HCT116 (cell line): Measurements from ENCODE around the gene GLOD4.

Experiments
- EZH2 ChIP-seq: fragments of 200-600 bp; sonication (generic); IDR thresholded peaks from 2 replicates; pipeline ENCODE4 v1.6.1; 2017; ENCODE audit warnings: antibody characterized with exemption, mixed run types
- POLR2A ChIP-seq: IDR thresholded peaks from 2 replicates; pipeline ENCODE4 v1.7.0; 2011; ENCODE audit warnings: borderline replicate concordance; ENCODE audit not compliant: insufficient read depth, insufficient read length; ENCODE audit errors: extremely low read depth
- POLR2AphosphoS5 ChIP-seq: IDR thresholded peaks from 2 replicates; pipeline ENCODE4 v1.6.1; 2011; ENCODE audit warnings: mild to moderate bottlenecking, low read depth, low read length, moderate library complexity
- TF ChIP-seq, protein P1 (sequence below), 3 experiments: fragments of 200-600 bp in 1 of 3; sonication (generic) in 1 of 3; IDR thresholded peaks in 2 of 3; conservative IDR thresholded peaks in 1 of 3; 2 replicates each; pipeline ENCODE4 v1.5.1; 2012 to 2017; ENCODE audit warnings: low read depth in 2 of 3, low read length in 2 of 3, antibody characterized with exemption in 1 of 3, borderline replicate concordance in 1 of 3, control low read depth in 1 of 3, mild to moderate bottlenecking in 1 of 3, mixed read lengths in 1 of 3, mixed run types in 1 of 3, moderate library complexity in 1 of 3; ENCODE audit not compliant: insufficient read depth in 1 of 3
- TF ChIP-seq, protein P2 (sequence below): IDR thresholded peaks from 2 replicates; pipeline ENCODE4 v1.6.1; 2012
- TF ChIP-seq, protein P3 (sequence below): IDR thresholded peaks from 2 replicates; pipeline ENCODE4 v1.6.1; 2012; ENCODE audit warnings: low read depth

DNA sequence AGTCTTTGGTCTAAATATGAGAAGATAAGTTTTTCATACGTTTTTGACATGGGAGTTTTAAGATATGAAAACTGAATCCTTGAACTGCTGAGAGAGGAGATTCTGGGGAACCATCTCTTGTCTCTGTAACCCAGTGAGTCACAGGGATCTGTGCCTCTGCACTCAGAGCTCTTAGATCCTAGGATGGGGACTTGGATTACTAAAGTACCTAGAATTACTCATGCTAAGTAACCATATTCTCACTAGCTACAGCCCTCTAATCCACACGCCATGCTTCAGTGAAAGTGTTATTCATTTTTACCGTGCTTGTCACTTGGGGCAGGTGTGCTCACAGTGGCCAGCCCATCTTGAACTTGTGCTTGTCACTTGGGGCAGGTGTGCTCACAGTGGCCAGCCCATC is 2.1 kb upstream of the GLOD4 start:
- TF ChIP-seq, protein P1, sequence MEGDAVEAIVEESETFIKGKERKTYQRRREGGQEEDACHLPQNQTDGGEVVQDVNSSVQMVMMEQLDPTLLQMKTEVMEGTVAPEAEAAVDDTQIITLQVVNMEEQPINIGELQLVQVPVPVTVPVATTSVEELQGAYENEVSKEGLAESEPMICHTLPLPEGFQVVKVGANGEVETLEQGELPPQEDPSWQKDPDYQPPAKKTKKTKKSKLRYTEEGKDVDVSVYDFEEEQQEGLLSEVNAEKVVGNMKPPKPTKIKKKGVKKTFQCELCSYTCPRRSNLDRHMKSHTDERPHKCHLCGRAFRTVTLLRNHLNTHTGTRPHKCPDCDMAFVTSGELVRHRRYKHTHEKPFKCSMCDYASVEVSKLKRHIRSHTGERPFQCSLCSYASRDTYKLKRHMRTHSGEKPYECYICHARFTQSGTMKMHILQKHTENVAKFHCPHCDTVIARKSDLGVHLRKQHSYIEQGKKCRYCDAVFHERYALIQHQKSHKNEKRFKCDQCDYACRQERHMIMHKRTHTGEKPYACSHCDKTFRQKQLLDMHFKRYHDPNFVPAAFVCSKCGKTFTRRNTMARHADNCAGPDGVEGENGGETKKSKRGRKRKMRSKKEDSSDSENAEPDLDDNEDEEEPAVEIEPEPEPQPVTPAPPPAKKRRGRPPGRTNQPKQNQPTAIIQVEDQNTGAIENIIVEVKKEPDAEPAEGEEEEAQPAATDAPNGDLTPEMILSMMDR (IDR thresholded peaks at IDR 0.05 in 2 of 3, conservative IDR thresholded peaks at IDR 0.05 in 1 of 3; ENCODE audit: borderline replicate concordance in 1 of 3, insufficient read depth in 1 of 3, low read depth in 2 of 3, low read length in 2 of 3) = no peak
- TF ChIP-seq, protein P2, sequence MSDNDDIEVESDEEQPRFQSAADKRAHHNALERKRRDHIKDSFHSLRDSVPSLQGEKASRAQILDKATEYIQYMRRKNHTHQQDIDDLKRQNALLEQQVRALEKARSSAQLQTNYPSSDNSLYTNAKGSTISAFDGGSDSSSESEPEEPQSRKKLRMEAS = no peak
- TF ChIP-seq EZH2 (no peak), POLR2AphosphoS5 (no peak), POLR2A (no peak)
- TF ChIP-seq, protein P3, sequence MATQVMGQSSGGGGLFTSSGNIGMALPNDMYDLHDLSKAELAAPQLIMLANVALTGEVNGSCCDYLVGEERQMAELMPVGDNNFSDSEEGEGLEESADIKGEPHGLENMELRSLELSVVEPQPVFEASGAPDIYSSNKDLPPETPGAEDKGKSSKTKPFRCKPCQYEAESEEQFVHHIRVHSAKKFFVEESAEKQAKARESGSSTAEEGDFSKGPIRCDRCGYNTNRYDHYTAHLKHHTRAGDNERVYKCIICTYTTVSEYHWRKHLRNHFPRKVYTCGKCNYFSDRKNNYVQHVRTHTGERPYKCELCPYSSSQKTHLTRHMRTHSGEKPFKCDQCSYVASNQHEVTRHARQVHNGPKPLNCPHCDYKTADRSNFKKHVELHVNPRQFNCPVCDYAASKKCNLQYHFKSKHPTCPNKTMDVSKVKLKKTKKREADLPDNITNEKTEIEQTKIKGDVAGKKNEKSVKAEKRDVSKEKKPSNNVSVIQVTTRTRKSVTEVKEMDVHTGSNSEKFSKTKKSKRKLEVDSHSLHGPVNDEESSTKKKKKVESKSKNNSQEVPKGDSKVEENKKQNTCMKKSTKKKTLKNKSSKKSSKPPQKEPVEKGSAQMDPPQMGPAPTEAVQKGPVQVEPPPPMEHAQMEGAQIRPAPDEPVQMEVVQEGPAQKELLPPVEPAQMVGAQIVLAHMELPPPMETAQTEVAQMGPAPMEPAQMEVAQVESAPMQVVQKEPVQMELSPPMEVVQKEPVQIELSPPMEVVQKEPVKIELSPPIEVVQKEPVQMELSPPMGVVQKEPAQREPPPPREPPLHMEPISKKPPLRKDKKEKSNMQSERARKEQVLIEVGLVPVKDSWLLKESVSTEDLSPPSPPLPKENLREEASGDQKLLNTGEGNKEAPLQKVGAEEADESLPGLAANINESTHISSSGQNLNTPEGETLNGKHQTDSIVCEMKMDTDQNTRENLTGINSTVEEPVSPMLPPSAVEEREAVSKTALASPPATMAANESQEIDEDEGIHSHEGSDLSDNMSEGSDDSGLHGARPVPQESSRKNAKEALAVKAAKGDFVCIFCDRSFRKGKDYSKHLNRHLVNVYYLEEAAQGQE = no peak
